ENCODE results near the gene VWA5B2. TPM values are rescaled to one million over a fixed set of nuclear protein-coding genes. Genes with fewer than 3 reads are reported as not detected.

The VWA5B2 gene
- total and polyA plus RNA-seq, 9 of the 15 experiments (the other 6 are each of a cell fraction or from before 2014, with no cell fraction given), result 0.04 TPM; not detected in 8

- TF ChIP-seq HNRNPH1 (optimal IDR thresholded peaks at IDR 0.05; ENCODE audit: low read depth, low read length) (no peak), KAT2B (IDR thresholded peaks at IDR 0.05; ENCODE audit: low read depth, low read length) (no peak), CBFA2T2 (conservative IDR thresholded peaks at IDR 0.05) (no peak), NBN (IDR thresholded peaks at IDR 0.05; ENCODE audit: low read depth) (peak; percentile 35; the same call in 1 of the 2 replicates), NCOA1 (IDR thresholded peaks at IDR 0.05; ENCODE audit: low read depth) (peak; percentile 95), ZNF212 (CRISPR knock-in tag; IDR thresholded peaks at IDR 0.05) (0 out of 2 replicates have a peak, but pooled peaks have one; percentile 53), FOSL1 (tag; conservative IDR thresholded peaks at IDR 0.05) (no peak), SP2 (IDR thresholded peaks at IDR 0.05; ENCODE audit: extremely low read depth, low read depth, low read length, poor library complexity, severe bottlenecking) (no peak), MAZ (CRISPR knock-in tag; conservative IDR thresholded peaks at IDR 0.05 in 1 of 2, IDR thresholded peaks at IDR 0.05 in 1 of 2) (peak; percentile 63 to 87; a peak in 3 of 4 replicates), SMAD1 (IDR thresholded peaks at IDR 0.05; ENCODE audit: low read depth, low read length, partially characterized antibody) (peak; percentile 30), ZNF239 (CRISPR knock-in tag; IDR thresholded peaks at IDR 0.05) (no peak), RAD51 (IDR thresholded peaks at IDR 0.05; ENCODE audit: borderline replicate concordance, low read depth) (no peak), HSF4 (CRISPR knock-in tag; IDR thresholded peaks at IDR 0.05; ENCODE audit: borderline replicate concordance) (no peak), RB1 (IDR thresholded peaks at IDR 0.05; ENCODE audit: low read depth) (peak; percentile 97), FOXM1 (IDR thresholded peaks at IDR 0.05; ENCODE audit: low read depth) (no peak), FOXM1 (CRISPR knock-in tag; IDR thresholded peaks at IDR 0.05; ENCODE audit: low read depth) (peak; percentile 86; the same call in 1 of the 2 replicates), ZBTB43 (CRISPR knock-in tag; IDR thresholded peaks at IDR 0.05) (no peak), ZFP91 (CRISPR knock-in tag; IDR thresholded peaks at IDR 0.05) (0 out of 2 replicates have a peak, but pooled peaks have one; percentile 47), MECOM (CRISPR knock-in tag; IDR thresholded peaks at IDR 0.05) (no peak), KAT7 (CRISPR knock-in tag; IDR thresholded peaks at IDR 0.05; ENCODE audit: borderline replicate concordance) (peak; percentile 94), JUN (IDR thresholded peaks at IDR 0.05; ENCODE audit: borderline replicate concordance, low read depth, low read length) (peak; percentile 51; the same call in 1 of the 2 replicates), JUN (CRISPR knock-in tag; IDR thresholded peaks at IDR 0.05; ENCODE audit: borderline replicate concordance) (0 out of 2 replicates have a peak, but pooled peaks have one; percentile 21), ZKSCAN1 (IDR thresholded peaks at IDR 0.05; ENCODE audit: low read depth, low read length) (0 out of 2 replicates have a peak, but pooled peaks have one; percentile 41), TAF1 (IDR thresholded peaks at IDR 0.05; ENCODE audit: control insufficient read depth, extremely low read depth, insufficient read depth, low read length, severe bottlenecking) (peak; percentile 99), PHF8 (IDR thresholded peaks at IDR 0.05; ENCODE audit: borderline replicate concordance, low read length) (peak; percentile 98)
These were observed 19.3 kb downstream of the VWA5B2 start, which contains the start of gene ALG3 (continued) for GRCh38 chr3:184248454-184249411.

Data from K562 (cell line).